Effector memory CD4-positive, alpha-beta T cell (primary cell): ENCODE data around the gene SPINK4.

Experiments used
- DNase-seq, 3 donors: peaks; one replicate each; pipeline ENCODE4 v3.0.0-alpha.2; 2020
- H3K27ac ChIP-seq: 2 replicates; pipeline ENCODE4 v1.7.0; 2013; ENCODE audit warnings: mild to moderate bottlenecking, low read length, moderate library complexity; ENCODE audit not compliant: insufficient read depth, poor library complexity, severe bottlenecking
- H3K27me3 ChIP-seq: replicated peaks from 2 replicates; pipeline ENCODE4 v1.7.0; 2013; ENCODE audit warnings: mild to moderate bottlenecking, low read length; ENCODE audit not compliant: insufficient read depth, control insufficient read depth, poor library complexity, severe bottlenecking
- H3K36me3 ChIP-seq: 2 replicates; pipeline ENCODE4 v1.7.0; 2013; ENCODE audit warnings: mild to moderate bottlenecking, low read length, moderate library complexity; ENCODE audit not compliant: control insufficient read depth, insufficient read depth
- H3K4me1 ChIP-seq: 2 replicates; pipeline ENCODE4 v1.7.0; 2013; ENCODE audit warnings: low read length, mild to moderate bottlenecking; ENCODE audit not compliant: control insufficient read depth, insufficient read depth, poor library complexity, severe bottlenecking
- H3K4me3 ChIP-seq: 2 replicates; pipeline ENCODE4 v1.7.0; 2013; ENCODE audit warnings: low read length, low read depth, mild to moderate bottlenecking; ENCODE audit not compliant: insufficient read depth, poor library complexity, severe bottlenecking
- H3K9me3 ChIP-seq: 2 replicates; pipeline ENCODE4 v1.7.0; 2013; ENCODE audit warnings: mild to moderate bottlenecking, low read length, moderate library complexity; ENCODE audit not compliant: control insufficient read depth

Gene SPINK4

GRCh38 chr9:33228606-33229005 is 11.4 kb upstream of the SPINK4 start:
- Histone ChIP-seq H3K36me3 (no peaks in the 10 kb centered on the region), H3K9me3 (no peaks in the 10 kb centered on the region), H3K4me3 (no peak overlapping the region), H3K27ac (no peak overlapping the region), H3K27me3 (no peaks in the 10 kb centered on the region), H3K4me1 (peaks cover 8% of the 10 kb centered on the region)
- no peak for DNase-seq

- Histone ChIP-seq H3K4me3 (no peak overlapping the region), H3K9me3 (no peaks in the 10 kb centered on the region), H3K36me3 (no peaks in the 10 kb centered on the region), H3K4me1 (peaks cover 8% of the 10 kb centered on the region), H3K27me3 (no peaks in the 10 kb centered on the region), H3K27ac (no peak overlapping the region)
- no peak for DNase-seq
Measured at GRCh38 chr9:33229359-33230114, 10.4 kb upstream of the SPINK4 start.

- Histone ChIP-seq H3K27ac (no peak overlapping the region), H3K27me3 (no peaks in the 10 kb centered on the region), H3K36me3 (no peaks in the 10 kb centered on the region), H3K9me3 (no peaks in the 10 kb centered on the region), H3K4me1 (no peaks in the 10 kb centered on the region), H3K4me3 (no peak overlapping the region)
- DNase-seq: no peak
Measured at GRCh38 chr9:33230756-33231622, 9.0 kb upstream of the SPINK4 start.

DNA sequence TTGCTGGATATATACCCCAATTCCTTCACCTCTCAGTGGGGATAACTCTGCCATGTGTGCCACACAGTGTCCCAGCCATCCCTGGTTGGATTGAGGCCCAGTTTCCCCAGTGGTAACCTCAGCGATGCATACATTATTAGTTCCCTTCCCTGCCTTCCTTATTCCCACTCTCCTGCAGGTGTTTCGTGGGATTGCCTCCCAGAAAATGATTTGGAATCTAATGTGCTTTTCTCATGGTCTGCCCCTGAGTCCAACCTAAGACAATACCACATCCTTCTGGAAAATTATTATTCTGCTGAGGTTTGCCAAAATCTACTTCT is 8.4 kb upstream of the SPINK4 start:
- Histone ChIP-seq H3K9me3 (no peaks in the 10 kb centered on the region), H3K27ac (no peak overlapping the region), H3K4me1 (no peaks in the 10 kb centered on the region), H3K36me3 (no peaks in the 10 kb centered on the region), H3K4me3 (no peak overlapping the region), H3K27me3 (no peaks in the 10 kb centered on the region)
- DNase-seq: no peak

DNA sequence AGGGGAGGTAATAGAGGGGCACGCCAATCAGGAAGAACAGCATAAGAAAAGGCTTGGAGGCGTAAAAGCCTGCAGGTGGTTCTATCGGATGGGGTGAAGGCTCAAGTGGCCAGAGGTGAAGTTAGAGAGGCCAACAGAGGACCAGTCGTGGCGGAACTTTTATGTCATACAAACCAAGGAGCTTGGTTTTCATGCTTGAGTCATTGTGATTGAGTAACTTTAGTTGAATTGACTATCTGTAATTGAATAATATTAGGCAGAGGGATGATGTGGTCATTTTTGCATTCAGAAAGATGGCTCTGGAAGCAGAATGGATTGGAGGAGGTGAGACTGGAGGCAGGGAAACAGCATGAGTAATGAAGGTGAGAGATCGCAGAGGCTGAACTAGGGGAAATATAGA is 7.2 kb upstream of the SPINK4 start:
- H3K4me1 ChIP-seq: no peaks in the 10 kb centered on the region
- no peak for DNase-seq
- no peaks in the 10 kb centered on the region for H3K9me3 ChIP-seq
- no peaks in the 10 kb centered on the region for H3K36me3 ChIP-seq
- no peak overlapping the region for H3K27ac ChIP-seq
- H3K4me3 ChIP-seq: no peak overlapping the region
- no peaks in the 10 kb centered on the region for H3K27me3 ChIP-seq

DNA sequence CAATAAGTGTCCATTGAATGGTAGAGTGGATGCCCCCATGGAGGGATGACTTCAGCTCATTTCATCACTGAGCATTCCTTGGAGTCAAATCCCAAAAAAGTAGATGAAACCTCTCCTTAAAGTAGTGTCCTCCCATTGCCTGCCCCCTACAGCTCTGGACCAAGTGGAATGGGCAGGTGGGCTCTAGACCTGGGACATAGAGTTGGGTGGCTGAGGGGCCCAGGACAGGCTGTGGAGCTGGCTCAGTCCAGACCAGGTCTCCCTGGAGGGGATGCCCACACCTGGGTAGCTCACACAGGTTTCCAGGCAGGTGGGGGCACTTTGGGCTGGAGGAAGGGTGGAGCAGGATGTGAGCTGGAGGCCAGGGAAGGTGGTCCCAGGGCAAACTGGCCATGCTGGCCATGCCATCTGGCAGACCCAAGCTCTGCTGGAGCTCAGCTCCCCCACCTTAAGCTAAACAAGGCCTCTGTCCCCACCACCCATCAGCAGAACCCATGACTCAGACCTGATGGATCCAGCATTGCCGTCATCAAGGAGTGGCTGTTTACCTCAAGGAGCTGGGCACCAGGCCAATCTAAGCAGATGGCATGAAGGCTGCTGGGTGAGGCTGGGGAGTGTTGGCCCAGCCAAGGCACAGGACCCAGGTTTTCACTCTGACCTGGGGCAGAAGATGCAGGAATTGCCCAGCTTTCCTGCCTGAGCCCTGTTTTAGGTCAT is 6.2 kb upstream of the SPINK4 start:
- Histone ChIP-seq H3K9me3 (no peaks in the 10 kb centered on the region), H3K4me1 (no peaks in the 10 kb centered on the region), H3K27ac (no peak overlapping the region), H3K27me3 (no peaks in the 10 kb centered on the region), H3K4me3 (no peak overlapping the region), H3K36me3 (no peaks in the 10 kb centered on the region)
- DNase-seq: no peak

GRCh38 chr9:33234511-33235467 is 5.2 kb upstream of the SPINK4 start:
- no peaks in the 10 kb centered on the region for H3K4me1 ChIP-seq
- H3K4me3 ChIP-seq: no peak overlapping the region
- H3K9me3 ChIP-seq: no peaks in the 10 kb centered on the region
- no peak for DNase-seq
- H3K27me3 ChIP-seq: no peaks in the 10 kb centered on the region
- no peaks in the 10 kb centered on the region for H3K36me3 ChIP-seq
- H3K27ac ChIP-seq: no peak overlapping the region

- DNase-seq: no peak
Measured at GRCh38 chr9:33236571-33236970, 3.4 kb upstream of the SPINK4 start.

DNA sequence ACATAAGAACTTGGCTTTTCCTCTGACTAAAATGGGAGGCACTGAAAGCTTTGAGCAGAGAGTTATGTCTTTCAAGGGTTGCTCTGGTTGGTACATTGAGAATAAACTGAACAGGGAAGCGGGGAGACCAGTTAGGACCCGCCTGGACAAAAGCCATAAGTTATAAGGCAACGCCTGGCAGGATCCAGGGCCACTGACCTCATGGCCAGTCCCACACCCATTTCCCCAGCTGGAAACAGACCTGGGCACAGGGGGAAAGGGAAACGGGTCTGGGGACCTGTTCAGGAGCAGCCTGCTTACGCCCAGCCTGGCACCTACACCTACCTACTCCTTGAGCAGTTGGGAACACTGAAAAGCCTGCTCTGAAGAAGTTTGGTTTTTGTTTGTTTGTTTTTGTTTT is 1.3 kb downstream of the SPINK4 start:
- no peaks in the 10 kb centered on the region for H3K9me3 ChIP-seq
- H3K36me3 ChIP-seq: no peaks in the 10 kb centered on the region
- no peak overlapping the region for H3K4me3 ChIP-seq
- no peak overlapping the region for H3K27ac ChIP-seq
- no peak for DNase-seq
- no peaks in the 10 kb centered on the region for H3K4me1 ChIP-seq
- no peaks in the 10 kb centered on the region for H3K27me3 ChIP-seq

More at GRCh38 chr9:33236571-33236970, 3.4 kb upstream of the SPINK4 start:
- H3K4me3 ChIP-seq: no peak overlapping the region
- no peaks in the 10 kb centered on the region for H3K36me3 ChIP-seq
- no peaks in the 10 kb centered on the region for H3K9me3 ChIP-seq
- no peaks in the 10 kb centered on the region for H3K27me3 ChIP-seq
- no peaks in the 10 kb centered on the region for H3K4me1 ChIP-seq
- no peak overlapping the region for H3K27ac ChIP-seq
